ENCODE data around the gene RARG.
"Not testable (repeated sequence)": the region's sequence is repeated elsewhere in the genome, so short reads cannot be mapped to it uniquely, and the experiment has no call there.

The RARG gene

GRCh38 chr12:53170215-53170614 is 61.8 kb downstream of the RARG start:
- no peak overlapping the region for H3K4me3 ChIP-seq (ENCODE audit: low read depth, low read length)
- TF ChIP-seq CTCF (conservative IDR thresholded peaks at IDR 0.05; ENCODE audit: low read depth, low read length), result no peak
- no peak for DNase-seq (ENCODE audit: low read depth)

- no peak for TF ChIP-seq CTCF (conservative IDR thresholded peaks at IDR 0.05; ENCODE audit: low read depth, low read length)
- DNase-seq (ENCODE audit: low read depth), result no peak
- H3K4me3 ChIP-seq (ENCODE audit: low read depth, low read length), result no peak overlapping the region
Measured at GRCh38 chr12:53169644-53170043, 62.4 kb downstream of the RARG start.

- no peak for DNase-seq (ENCODE audit: low read depth)
- H3K4me3 ChIP-seq (ENCODE audit: low read depth, low read length), result no peak overlapping the region
- no peak for TF ChIP-seq CTCF (conservative IDR thresholded peaks at IDR 0.05; ENCODE audit: low read depth, low read length)
Measured at GRCh38 chr12:53166837-53167236, 65.2 kb downstream of the RARG start.

- not testable (repeated sequence) for H3K4me3 ChIP-seq (ENCODE audit: low read depth, low read length); DNase-seq (ENCODE audit: low read depth)
Measured at GRCh38 chr12:53163008-53163407, 69.0 kb downstream of the RARG start.

GRCh38 chr12:53161119-53161911 is 70.7 kb downstream of the RARG start:
- H3K4me3 ChIP-seq (ENCODE audit: low read depth, low read length), result no peak overlapping the region
- no peak for DNase-seq (ENCODE audit: low read depth)
- TF ChIP-seq CTCF (conservative IDR thresholded peaks at IDR 0.05; ENCODE audit: low read depth, low read length), result no peak

GRCh38 chr12:53160673-53161072 is 71.3 kb downstream of the RARG start:
- DNase-seq (ENCODE audit: low read depth), result no peak
- no peak overlapping the region for H3K4me3 ChIP-seq (ENCODE audit: low read depth, low read length)
- TF ChIP-seq CTCF (conservative IDR thresholded peaks at IDR 0.05; ENCODE audit: low read depth, low read length), result no peak
